Activated B cell treated with CpG ODN at 0.5 μM for 24 hours (primary cell): ENCODE results near the gene FAM53B. TPM values are rescaled to one million over a fixed set of nuclear protein-coding genes. Genes with fewer than 3 reads are reported as not detected.

Source experiments
- ATAC-seq: fragments of 200-7000 bp; cut with Tn5 transposase; one replicate; pipeline ENCODE4 v1.10.0; 2021; ENCODE audit warnings: low read depth, mild to moderate bottlenecking, moderate library complexity
- CTCF ChIA-PET: fragments of 350-600 bp; sonication (Branson Sonifier 250); formaldehyde crosslinking; loops from one replicate; lab custom pipeline; 2021; ENCODE audit warnings: antibody characterized with exemption; lab: Charles Lee
- POLR2A ChIA-PET: fragments of 350-600 bp; sonication (Branson Sonifier 250); formaldehyde crosslinking; loops from one replicate; lab custom pipeline; 2021; ENCODE audit warnings: antibody characterized with exemption; lab: Charles Lee
- DNase-seq: peaks from one replicate; pipeline ENCODE4 v3.0.0; 2022
- H3K27ac Mint-ChIP-seq: one replicate; pipeline ENCODE4 v1.8.0; 2020; ENCODE audit warnings: mixed read lengths
- H3K27me3 Mint-ChIP-seq: one replicate; pipeline ENCODE4 v1.8.0; 2021; ENCODE audit warnings: mixed read lengths
- H3K36me3 Mint-ChIP-seq: one replicate; pipeline ENCODE4 v1.8.0; 2021; ENCODE audit warnings: low read depth, mixed read lengths
- H3K4me1 Mint-ChIP-seq: one replicate; pipeline ENCODE4 v1.8.0; 2021; ENCODE audit warnings: mixed read lengths
- H3K4me3 Mint-ChIP-seq: one replicate; pipeline ENCODE4 v1.8.0; 2020; ENCODE audit warnings: mild to moderate bottlenecking, mixed read lengths
- H3K9me3 Mint-ChIP-seq: one replicate; pipeline ENCODE4 v1.8.0; 2020; ENCODE audit warnings: mixed read lengths
- intact Hi-C: fragments of 100-400 bp; cut with micrococcal nuclease; formaldehyde crosslinking; loops from one replicate; pipeline ENCODE4 v1.15.1; 2024
- total RNA-seq: library from RNA; stranded (reverse); gene quantifications from 2 replicates; pipeline ENCODE4 v1.2.3, GENCODE V29; 2022
- TF ChIP-seq, protein P1 (sequence below): fragments of 200-600 bp; IDR thresholded peaks from one replicate; pipeline ENCODE4 v1.8.0; 2022; ENCODE audit warnings: antibody characterized with exemption, mild to moderate bottlenecking

FAM53B gene
- total RNA-seq, 1 donor from 2014 or later, result 73.9 TPM

DNA sequence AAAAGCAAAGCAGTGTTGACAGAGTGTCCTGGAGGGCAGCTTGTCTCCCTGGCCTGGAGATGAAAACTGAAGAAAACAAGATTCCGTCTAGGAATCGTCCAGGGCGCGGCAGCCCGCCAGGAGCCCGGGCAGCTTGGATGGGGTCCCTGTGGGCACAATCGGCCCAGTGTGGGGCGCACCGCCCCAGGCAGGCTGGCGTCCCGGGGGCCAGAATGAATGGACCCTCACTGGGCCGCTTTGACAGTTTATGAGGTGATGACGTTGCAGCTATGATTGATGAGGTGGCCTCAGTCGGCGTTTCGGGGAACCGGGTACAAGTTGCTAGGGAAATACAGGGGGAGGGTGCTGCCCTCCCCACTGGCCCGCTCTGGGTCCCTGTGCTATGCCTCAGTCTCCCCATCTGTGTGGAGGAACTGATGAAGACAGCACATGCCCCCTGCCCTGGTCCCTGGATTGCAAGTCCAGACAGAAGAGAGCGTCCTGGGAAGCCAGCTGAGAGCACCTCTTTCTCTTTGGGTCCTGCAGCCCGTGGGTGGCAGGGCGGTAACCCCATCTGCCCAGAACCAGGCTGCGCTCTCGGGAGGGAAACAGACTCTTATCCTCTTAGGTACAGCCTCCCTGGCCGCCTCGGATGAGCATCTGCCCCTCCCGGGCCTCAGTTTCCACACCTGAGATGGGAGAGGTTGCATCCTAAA, 151.3 kb downstream of the FAM53B start:
- H3K36me3 Mint-ChIP-seq, result no peaks in the 10 kb centered on the region
- intact Hi-C loops, result no loop called here
- H3K4me1 Mint-ChIP-seq, result peaks cover 69% of the 10 kb centered on the region
- ChIA-PET CTCF (interaction anchor here (1.4 kb wide), 1 partner anchor 148 kb away, joined by 4 read pairs; no protein-coding TSS in a partner anchor), POLR2A (interaction anchor here (1.0 to 2.0 kb wide), 3 partner anchors 8 to 14 kb away, joined by 4 to 9 read pairs (median 5); no protein-coding TSS in a partner anchor)
- TF ChIP-seq, protein P1, sequence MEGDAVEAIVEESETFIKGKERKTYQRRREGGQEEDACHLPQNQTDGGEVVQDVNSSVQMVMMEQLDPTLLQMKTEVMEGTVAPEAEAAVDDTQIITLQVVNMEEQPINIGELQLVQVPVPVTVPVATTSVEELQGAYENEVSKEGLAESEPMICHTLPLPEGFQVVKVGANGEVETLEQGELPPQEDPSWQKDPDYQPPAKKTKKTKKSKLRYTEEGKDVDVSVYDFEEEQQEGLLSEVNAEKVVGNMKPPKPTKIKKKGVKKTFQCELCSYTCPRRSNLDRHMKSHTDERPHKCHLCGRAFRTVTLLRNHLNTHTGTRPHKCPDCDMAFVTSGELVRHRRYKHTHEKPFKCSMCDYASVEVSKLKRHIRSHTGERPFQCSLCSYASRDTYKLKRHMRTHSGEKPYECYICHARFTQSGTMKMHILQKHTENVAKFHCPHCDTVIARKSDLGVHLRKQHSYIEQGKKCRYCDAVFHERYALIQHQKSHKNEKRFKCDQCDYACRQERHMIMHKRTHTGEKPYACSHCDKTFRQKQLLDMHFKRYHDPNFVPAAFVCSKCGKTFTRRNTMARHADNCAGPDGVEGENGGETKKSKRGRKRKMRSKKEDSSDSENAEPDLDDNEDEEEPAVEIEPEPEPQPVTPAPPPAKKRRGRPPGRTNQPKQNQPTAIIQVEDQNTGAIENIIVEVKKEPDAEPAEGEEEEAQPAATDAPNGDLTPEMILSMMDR, result no peak
- no peak overlapping the region for H3K27ac Mint-ChIP-seq
- no peak overlapping the region for H3K4me3 Mint-ChIP-seq
- H3K27me3 Mint-ChIP-seq, result no peaks in the 10 kb centered on the region
- no peak for DNase-seq
- no peak for ATAC-seq
- no peaks in the 10 kb centered on the region for H3K9me3 Mint-ChIP-seq

DNA sequence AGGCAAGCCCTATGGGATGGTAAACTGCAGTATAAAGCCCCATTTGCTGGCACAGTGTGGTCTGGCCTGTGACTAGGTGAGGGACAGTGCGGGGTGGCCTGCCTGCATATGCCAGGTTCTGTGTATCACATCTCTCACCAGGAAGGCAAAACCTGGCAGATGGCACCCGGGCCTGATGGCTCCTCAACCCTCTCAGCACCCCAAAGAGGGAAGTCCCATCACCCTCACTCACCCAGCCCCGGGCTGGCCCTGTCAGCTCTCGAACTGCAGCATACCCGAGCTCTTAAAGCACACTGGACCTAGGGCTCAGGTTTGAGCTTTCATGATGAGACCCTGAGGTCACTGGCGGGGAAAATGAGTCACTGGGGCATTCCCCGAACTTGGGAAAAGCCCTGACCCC, 152.1 kb downstream of the FAM53B start:
- peak; percentile 28 for ATAC-seq
- ChIA-PET POLR2A (interaction anchor here (1.0 to 2.0 kb wide), 3 partner anchors 9 to 27 kb away, joined by 4 to 9 read pairs (median 4); no protein-coding TSS in a partner anchor), CTCF (interaction anchor here (1.4 kb wide), 1 partner anchor 149 kb away, joined by 4 read pairs; no protein-coding TSS in a partner anchor)
- Mint-ChIP-seq H3K27ac (peak overlapping the region; percentile 46), H3K4me1 (peaks cover 68% of the 10 kb centered on the region), H3K4me3 (no peak overlapping the region), H3K9me3 (no peaks in the 10 kb centered on the region), H3K27me3 (no peaks in the 10 kb centered on the region), H3K36me3 (no peaks in the 10 kb centered on the region)
- intact Hi-C loops, result no loop called here
- no peak for DNase-seq
- TF ChIP-seq, protein P1, result no peak

DNA sequence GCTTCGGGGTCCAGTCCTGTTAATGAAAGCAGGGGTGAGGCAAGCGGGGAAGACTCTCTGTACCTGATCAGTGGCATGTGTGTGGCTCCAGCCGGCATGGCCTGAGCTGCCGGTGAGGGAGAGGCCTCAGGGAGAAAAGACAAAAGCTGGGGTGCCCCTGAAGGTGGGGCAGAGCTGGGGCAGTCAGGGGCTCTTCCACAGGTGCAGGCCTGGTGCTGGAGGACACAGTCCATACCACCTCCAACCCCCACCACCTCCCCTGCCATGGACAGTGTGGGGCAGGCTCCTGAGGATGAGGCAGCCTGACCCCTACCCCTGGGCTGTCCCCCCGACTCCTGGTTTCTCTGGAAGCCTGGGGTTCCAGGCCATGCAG, 153.1 kb downstream of the FAM53B start:
- no peak for ATAC-seq
- TF ChIP-seq, protein P1, result no peak
- no peaks in the 10 kb centered on the region for H3K9me3 Mint-ChIP-seq
- intact Hi-C loops, result no loop called here
- H3K4me3 Mint-ChIP-seq, result no peak overlapping the region
- ChIA-PET POLR2A (interaction anchor here (0.5 to 2.0 kb wide), 3 partner anchors 10 to 346 kb away, joined by 3 to 9 read pairs (median 4); no protein-coding TSS in a partner anchor), CTCF (no interaction called here)
- no peak for DNase-seq
- H3K27me3 Mint-ChIP-seq, result no peaks in the 10 kb centered on the region
- H3K36me3 Mint-ChIP-seq, result no peaks in the 10 kb centered on the region
- H3K27ac Mint-ChIP-seq, result peak overlapping the region; percentile 18
- peaks cover 68% of the 10 kb centered on the region for H3K4me1 Mint-ChIP-seq

DNA sequence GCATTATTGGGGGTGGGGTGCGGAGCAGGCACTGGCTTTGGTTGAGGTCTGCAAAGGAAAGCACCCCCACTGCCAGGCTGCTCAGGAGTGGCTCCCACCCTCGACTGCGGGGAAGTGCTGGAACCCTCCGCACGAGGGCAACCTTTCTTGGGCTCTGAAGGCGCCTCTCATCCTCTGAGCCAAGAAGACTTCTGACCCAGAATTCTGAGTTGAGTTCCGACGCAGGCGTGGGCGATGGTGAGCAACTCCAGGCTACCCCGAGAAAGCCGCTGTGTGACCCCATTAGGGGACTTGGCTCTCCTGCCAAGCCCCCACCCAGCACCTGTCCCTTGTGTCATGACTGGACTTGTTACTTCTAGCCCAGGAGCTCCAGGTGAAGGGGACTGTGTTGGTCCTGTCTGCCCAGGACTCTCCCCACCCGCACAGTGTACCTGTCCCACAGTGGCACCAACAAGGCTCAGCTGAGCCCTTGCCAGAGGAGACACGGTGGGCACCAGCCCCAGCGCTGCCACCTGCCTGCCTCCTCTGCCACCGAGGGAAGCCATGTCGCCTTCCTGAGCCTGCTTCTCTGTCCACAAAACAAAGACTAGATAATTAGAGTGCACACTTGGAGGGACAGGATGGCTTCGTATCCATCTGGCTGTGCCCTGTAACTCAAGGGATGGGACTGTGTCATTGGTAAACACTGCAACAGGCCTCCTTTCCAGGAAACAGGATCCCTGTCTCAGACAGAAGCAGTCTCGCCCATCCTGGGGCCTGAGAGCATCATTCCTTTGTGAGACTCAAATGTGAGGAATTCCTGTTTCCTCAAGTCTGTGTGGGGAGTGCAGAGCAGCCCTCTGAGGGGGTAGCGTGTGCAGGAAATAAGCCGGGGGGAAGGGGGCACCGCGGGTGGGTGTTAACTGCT, 153.7 kb downstream of the FAM53B start:
- intact Hi-C loops, result no loop called here
- Mint-ChIP-seq H3K9me3 (no peaks in the 10 kb centered on the region), H3K27ac (peak overlapping the region; percentile 18), H3K4me1 (peaks cover 64% of the 10 kb centered on the region), H3K36me3 (no peaks in the 10 kb centered on the region), H3K4me3 (no peak overlapping the region), H3K27me3 (no peaks in the 10 kb centered on the region)
- ATAC-seq (no peak), DNase-seq (no peak)
- CTCF ChIA-PET, result no interaction called here
- POLR2A ChIA-PET, result interaction anchor here (0.5 to 3.9 kb wide), 4 partner anchors 11 to 346 kb away, joined by 3 to 35 read pairs (median 4); no protein-coding TSS in a partner anchor
- TF ChIP-seq, protein P1, result no peak
